Activated CD4-positive, alpha-beta T cell treated with anti-CD3 and anti-CD28 coated beads, Interleukin-2, amount 50 U/mL, for 48 hours (primary cell): ENCODE measurements around the gene BCL2L12.

ENCODE experiments used
- DNase-seq, 2 experiments: peaks; one replicate each; pipeline ENCODE4 v3.0.0-alpha.2; 2020

BCL2L12 gene

DNA sequence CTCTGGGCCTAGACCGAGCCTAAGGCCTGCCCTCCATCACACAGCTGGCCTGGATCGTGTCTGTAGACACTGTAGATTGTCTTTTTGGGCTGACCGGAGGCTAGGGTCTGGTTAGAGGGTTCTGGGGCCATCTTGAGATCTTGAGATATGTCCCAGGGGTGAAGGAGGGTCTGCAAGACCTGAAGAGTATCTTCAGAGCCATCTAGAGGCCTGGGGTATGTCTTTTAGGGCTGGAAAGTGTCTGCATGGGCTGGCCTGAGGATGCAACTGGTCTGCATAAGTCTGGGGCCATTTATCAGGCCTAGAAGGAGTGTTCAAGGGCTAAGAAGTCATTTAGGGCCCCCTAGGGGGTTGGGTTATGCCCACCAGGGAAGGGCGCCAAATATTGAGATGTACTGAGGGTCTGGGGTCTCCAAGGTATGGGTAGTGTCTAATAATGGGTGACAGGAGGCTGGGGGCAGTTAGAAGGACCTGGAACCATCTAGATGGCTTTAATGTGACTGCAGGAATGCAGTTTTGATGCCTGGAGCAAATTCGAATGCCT lies 23.2 kb upstream of the BCL2L12 start:
- DNase-seq, result no peak

DNA sequence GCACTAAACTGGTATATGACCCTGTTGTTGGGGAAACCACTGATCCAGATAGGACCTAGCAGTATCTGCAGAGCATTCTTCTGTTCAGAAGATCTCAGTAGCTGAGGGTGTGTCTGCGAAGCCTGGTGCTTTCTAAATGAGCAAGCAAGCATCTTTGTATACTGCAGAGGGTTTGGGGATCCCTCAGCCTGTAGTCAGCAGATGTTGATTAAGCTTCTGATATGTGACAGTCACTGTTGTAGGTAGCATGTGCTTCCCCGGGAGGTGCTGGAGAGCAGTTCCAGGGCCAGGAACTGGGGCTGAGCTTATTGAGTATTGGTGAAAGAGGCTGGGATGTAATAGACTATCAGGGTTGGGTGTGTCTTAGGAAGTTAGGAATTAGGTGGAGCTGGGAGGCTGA lies 22.3 kb upstream of the BCL2L12 start:
- peak; percentile 16 to 34 for DNase-seq

DNA sequence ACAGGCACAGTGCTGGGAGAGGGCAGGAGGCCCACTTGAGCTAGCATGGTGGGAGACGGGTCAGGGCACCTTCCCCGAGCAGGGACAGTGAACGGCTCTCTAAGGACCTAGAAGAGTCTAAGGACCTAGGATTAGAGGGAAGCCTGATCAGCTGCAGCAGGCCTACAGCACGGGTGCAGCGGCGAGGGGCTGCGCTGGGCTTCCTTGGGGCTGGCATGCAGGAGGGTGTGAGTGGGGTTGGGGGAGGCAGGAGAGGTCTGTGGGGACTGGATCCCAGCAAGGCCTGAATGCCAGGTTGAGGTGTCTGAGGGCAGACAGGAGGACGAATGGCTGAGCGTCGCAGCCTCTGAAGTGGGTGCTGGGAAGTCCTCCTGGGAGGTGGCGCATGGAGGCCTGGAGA lies 20.1 kb upstream of the BCL2L12 start:
- DNase-seq, result no peak

DNA sequence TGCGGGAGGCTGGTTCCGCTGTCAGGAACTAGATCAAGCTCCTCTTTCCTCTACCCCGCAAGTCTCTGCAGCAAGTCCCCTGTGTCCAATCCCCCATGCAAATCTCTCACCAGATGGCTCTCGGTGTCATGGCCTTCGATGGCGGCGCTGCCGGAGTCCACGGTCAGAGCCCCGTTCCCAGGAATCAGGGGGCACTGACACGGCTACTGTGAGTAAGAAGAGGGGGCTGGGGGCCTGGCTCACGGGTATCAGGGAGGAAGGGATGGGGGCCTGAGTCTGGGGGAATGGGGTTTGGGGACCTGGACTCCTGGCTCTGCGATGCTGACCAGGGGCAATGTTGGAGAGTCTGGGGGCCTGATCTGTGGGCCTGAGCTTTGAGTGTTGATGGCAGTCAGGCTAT lies 19.7 kb upstream of the BCL2L12 start:
- no peak for DNase-seq

DNA sequence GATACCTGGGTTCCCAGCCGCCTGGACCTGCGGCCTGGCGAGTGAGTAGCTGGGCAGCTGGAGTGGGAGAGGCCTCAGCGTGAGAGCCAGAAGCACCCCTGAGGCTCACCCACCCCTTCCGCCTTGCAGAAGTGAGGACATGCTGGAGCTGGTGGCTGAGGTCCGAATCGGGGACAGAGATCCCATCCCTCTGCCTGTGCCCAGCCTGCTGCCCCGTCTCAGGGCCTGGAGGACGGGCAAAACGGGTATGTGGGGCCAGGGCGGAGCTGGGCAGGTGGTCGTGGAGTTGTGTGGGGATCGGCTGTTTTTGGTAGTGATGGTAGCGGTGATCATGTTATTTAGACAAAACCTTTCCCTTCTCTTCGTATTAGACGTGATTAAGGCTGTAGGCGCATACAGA lies 19.1 kb upstream of the BCL2L12 start:
- DNase-seq, result no peak

DNA sequence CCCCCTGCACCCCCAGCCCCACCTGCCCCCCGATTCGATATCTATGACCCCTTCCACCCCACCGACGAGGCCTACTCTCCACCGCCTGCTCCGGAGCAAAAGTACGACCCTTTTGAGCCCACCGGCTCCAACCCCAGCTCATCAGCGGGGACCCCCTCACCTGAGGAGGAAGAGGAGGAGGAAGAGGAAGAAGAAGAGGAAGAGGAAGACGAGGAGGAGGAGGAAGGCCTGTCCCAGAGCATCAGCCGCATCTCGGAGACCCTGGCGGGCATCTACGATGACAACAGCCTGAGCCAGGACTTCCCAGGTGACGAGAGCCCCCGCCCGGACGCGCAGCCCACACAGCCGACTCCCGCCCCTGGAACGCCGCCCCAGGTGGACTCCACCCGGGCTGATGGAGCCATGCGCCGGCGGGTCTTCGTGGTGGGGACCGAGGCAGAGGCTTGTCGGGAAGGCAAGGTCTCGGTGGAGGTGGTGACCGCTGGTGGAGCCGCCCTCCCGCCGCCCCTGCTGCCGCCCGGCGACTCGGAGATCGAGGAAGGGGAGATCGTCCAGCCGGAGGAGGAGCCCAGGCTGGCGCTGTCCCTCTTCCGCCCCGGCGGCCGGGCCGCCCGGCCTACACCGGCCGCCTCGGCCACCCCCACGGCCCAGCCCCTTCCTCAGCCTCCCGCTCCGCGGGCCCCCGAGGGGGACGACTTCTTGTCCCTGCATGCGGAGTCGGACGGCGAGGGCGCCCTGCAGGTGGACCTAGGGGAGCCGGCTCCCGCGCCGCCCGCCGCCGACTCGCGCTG lies 14.5 kb upstream of the BCL2L12 start:
- no peak for DNase-seq

DNA sequence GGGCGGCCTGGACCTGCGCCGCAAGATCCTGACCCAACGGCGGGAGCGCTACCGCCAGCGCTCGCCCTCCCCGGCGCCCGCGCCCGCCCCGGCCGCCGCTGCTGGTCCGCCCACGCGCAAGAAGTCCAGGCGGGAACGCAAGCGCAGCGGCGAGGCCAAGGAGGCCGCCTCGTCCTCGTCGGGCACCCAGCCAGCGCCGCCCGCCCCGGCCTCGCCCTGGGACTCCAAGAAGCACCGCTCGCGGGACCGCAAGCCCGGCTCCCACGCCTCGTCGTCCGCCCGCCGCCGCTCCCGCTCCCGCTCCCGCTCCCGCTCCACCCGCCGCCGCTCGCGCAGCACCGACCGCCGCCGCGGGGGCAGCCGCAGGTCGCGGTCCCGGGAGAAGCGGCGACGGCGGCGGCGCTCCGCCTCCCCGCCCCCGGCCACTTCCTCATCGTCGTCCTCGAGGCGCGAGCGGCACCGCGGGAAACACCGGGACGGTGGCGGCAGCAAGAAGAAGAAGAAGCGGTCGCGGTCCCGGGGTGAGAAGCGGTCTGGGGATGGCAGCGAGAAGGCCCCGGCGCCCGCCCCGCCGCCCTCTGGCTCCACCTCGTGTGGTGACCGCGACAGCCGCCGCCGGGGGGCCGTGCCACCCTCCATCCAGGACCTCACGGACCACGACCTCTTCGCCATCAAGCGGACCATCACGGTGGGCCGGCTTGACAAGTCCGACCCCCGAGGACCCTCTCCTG lies 13.7 kb upstream of the BCL2L12 start:
- DNase-seq, result no peak

DNA sequence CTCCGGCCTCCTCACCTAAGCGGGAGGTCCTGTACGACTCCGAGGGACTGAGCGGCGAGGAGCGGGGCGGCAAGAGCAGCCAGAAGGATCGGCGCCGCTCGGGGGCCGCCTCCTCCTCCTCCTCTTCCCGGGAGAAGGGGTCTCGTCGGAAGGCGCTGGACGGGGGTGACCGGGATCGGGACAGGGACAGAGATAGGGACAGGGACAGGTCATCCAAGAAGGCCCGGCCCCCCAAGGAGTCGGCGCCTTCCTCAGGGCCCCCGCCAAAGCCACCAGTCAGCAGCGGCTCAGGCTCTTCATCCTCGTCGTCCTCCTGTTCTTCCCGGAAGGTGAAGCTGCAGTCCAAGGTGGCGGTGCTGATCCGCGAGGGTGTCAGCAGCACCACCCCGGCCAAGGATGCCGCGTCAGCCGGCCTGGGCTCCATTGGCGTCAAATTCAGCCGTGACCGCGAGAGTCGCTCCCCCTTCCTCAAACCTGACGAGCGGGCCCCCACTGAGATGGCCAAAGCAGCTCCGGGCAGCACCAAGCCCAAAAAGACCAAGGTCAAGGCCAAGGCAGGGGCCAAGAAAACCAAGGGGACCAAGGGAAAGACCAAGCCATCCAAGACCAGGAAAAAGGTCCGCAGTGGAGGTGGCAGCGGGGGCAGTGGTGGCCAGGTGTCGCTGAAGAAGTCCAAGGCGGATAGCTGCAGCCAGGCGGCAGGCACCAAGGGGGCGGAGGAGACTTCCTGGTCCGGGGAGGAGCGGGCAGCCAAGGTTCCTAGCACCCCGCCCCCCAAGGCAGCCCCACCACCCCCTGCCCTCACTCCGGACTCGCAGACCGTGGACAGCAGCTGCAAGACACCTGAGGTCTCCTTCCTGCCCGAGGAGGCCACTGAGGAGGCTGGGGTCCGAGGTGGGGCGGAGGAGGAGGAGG lies 12.9 kb upstream of the BCL2L12 start:
- no peak for DNase-seq

DNA sequence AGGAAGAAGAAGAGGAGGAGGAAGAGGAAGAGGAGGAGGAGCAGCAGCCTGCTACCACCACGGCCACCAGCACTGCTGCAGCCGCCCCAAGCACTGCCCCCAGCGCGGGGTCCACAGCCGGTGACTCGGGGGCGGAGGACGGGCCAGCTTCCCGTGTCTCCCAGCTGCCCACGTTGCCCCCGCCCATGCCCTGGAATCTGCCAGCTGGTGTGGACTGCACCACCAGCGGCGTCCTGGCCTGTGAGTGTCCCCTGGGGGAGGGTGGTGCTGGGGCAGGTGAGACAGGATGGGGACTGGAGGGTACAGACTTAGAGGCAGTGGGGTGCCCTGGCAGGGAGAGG lies 12.3 kb upstream of the BCL2L12 start:
- DNase-seq, result no peak

DNA sequence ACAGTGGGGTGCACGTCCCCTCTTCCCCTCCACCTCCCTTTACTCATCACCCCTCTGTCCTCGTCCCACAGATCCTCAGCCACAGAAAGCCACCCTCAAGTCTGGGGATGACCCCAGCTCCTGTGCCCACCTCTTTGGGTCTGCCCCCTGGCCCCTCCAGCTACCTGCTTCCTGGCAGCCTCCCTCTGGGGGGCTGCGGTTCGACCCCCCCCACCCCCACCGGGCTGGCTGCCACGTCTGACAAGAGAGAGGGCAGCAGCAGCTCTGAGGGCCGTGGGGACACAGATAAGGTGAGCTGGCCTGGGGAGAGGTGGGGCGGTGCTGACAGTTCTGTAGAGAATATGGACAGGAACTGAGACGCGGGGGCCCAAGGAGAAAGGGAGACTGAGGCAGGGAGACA lies 11.2 kb upstream of the BCL2L12 start:
- no peak for DNase-seq

DNA sequence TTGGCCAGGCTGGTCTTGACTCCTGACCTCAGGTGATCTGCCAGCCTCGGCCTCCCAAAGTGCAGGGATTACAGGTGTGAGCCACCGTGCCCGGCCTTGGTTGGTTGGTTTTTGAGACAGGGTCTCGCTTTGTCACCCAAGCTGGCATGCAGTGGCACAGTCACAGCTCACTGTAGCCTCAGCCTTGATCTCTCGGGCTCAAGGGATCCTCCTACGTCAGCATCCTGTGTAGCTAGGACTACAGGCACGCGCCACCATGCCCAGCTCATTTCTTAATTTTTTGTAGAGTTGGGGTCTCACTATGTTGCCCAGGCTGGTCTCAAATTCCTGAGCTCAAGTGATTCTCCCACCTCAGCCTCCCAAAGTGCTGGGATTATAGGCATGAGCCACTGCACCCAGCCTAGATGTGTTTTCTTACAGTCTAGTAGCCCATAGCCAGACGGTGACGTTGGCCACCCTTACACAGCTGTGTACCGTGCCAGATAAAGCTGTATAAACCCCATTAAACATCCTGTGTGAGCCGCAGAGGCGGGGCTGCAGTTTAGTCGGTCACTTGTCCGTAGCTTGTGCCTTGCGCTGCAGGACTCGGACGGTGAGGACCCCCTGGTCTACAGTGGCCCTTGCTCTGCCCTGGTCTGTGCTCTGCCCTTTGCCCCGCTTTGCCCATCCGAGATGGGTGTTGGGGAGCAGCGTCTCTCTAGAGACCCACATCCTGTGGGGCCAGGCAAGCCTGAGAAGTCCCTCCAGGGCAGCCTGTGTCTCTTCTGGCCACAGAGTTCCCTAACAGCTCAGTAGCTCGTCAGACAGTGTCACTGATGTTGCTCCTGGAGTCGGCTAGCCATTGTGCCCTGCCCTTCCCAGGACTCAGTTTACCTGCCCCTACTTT lies 9.9 kb upstream of the BCL2L12 start:
- no peak for DNase-seq

DNA sequence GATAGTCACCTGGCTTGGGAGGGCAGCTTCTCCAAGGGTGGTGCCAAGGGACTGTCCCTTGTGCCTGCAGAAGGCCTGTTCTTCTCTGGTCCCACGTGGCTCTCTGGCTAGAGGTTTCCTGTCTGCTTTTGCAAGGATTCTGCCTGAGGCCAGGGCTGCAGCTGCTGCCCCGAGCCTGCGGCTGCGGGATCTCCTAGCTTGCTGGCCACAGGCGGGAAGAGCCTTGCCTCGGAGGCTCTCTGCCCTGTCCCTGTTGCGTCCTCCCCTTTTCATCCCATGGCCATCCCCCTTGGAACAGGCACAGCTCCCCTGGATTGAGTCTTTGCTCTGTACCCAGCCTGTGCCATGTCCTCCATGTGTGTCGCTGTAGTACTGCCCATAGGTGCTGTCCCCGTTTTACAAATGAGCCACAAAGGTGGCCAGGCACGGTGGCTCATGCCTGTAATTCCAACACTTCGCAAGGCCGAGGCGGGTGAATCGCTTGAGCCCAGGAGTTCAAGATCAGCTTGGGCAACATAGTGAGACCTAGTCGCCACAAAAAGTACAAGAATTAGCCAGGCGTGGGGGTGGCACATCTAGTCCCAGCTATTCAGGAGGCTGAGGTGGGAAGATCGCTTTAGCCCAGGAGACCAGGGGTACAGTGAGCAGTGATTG lies 9.2 kb upstream of the BCL2L12 start:
- no peak for DNase-seq

DNA sequence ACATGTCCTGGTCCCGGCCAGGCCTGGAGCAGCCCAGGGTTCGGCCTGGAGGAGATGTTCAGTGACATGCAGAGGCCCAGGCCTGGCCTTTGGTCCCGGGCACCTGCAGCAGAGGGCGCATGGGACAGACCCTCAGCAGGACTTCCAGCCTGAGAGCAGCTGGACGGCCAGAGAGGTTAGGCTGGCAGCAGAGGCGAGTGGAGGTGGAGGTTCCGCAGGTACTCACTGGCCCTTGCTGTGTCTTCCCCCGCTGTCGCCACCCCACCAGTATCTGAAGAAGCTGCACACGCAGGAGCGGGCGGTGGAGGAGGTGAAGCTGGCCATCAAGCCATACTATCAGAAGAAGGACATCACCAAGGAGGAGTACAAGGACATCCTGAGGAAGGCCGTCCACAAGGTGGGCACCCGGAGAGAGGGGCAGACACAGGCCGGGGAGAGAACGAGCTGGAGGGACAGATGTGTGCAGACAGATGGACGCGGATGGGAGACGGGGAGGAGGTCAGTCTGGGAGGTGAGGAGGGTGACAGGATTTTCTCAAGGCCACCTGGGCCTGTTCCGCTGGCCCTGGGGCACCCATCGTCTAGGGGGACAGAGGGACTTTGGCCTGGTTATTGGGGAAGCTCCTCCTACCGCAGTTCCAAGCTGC lies 8.1 kb upstream of the BCL2L12 start:
- DNase-seq, result no peak

DNA sequence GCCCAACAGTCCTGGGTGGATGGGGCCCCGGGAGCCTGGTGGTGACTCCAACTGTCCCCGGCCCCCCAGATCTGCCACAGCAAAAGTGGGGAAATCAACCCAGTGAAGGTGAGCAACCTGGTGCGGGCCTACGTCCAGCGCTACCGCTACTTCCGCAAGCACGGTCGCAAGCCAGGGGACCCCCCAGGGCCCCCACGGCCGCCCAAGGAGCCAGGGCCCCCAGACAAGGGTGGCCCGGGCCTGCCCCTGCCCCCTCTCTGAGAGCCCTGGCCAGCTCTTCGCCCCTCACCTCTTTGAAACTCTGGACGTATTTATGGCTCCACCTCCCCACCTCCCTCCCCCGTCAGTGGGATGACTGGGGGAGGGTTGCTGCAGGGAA lies 7.6 kb upstream of the BCL2L12 start:
- DNase-seq, result no peak

DNA sequence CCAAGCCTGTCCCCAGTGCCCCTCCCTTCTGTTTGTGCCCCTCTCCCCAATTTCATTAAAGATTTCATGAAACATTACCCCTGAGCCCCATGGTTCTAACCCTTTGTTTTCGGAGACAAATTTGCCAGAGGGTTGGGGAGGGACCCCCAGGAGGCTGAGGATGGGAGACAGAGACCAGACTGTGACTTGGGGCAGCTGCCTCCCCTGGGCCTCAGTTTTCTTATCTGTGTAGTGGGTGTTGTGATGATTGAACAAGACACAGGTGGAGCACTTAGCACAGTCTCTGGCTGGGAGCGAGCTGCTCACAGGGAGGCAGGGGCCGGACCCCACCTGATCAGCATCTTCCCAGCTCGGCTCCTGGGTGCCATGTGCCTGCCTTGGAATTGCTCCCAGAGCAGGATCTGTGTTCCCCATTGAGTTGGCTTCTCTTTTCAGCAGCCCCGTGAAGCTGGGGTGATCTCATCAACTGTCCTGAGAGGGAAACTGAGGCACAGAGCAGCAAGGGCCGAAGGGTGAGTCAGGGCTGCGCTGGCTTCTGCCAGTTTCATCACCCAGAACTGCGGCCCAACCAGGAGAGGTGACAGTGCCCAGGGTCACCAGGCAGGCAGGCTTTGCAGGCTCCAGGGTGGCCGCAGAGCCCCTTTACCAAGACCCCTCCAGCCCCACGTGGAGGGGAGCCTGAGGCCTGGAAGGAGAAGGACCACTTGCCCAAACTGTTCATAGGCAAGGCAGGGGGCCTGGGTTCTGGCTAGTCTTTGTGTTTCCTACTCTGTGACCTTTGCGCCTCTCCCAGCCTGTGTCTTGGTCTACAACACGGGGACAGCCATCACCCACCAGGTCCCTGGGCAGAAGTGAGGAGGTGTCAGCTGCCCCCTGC lies 6.9 kb upstream of the BCL2L12 start:
- DNase-seq, result no peak

DNA sequence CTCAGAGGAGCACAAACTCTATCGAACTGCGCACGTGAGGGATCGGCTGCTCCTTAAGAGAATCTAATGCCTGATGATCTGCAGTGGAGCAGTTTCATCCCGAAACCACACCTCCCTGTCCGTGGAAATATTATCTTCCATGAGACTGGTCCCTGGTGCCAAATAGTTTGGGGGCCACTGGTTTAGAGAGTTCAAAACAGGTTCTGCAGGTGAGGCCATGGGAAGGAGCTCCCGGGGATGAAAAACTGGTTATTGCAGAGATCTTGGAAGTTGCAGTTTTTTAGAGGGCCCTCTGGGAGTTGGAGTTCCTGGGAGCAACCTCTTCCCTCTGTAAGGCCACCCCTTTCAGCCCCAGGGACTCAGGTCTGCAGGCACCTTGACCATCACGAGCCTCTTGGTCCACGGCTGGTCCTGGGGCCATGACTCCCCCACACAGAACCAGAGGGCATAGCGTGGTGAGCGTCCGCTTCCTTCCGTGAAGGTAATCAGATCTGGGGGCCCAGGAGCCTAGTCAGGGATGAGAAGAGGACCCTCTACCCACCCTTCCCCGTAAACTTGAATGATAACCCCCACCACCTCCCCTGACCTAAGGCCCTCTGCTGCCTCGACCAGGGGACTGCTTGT lies 5.3 kb upstream of the BCL2L12 start:
- no peak for DNase-seq

DNA sequence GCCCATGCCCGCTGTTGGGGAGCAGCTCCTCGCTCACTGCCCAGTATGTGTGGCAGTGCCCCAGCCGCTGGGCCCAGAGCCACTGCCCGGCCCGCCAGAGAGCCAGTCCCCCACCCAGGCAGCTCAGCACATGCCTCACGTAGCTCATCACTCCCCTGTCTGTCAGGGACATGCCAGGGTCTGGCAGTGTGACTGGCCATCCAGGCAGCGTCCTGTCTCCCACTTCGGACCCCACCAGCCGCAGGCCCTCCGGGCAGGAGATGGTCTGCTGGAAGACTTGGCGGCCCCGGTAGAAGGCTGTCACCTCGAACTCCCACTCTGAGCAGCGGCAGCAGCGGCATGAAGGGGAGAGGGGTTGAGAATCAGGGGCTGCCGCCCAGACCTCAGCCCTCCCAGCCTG lies 3.7 kb upstream of the BCL2L12 start:
- no peak for DNase-seq

DNA sequence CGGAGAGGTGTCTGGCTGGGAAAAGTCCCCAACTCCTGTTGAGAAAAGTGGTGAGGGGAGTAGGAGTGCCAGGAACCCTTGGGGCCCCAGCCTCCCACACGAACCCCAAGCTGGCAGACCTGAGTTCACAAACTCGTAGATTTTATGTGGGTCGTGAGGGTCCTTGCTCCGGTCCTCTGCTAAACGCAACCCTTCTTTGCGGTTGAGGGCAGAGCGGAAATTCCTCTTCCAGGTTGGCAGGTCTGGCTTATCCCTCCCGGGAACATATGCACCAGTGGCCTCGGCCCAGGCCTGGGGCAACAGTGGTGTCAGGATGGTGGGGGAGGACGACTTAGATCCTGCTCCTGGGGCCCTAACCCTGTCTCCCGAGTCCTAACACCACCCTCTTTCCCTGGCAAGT lies 2.5 kb upstream of the BCL2L12 start:
- DNase-seq, result no peak

DNA sequence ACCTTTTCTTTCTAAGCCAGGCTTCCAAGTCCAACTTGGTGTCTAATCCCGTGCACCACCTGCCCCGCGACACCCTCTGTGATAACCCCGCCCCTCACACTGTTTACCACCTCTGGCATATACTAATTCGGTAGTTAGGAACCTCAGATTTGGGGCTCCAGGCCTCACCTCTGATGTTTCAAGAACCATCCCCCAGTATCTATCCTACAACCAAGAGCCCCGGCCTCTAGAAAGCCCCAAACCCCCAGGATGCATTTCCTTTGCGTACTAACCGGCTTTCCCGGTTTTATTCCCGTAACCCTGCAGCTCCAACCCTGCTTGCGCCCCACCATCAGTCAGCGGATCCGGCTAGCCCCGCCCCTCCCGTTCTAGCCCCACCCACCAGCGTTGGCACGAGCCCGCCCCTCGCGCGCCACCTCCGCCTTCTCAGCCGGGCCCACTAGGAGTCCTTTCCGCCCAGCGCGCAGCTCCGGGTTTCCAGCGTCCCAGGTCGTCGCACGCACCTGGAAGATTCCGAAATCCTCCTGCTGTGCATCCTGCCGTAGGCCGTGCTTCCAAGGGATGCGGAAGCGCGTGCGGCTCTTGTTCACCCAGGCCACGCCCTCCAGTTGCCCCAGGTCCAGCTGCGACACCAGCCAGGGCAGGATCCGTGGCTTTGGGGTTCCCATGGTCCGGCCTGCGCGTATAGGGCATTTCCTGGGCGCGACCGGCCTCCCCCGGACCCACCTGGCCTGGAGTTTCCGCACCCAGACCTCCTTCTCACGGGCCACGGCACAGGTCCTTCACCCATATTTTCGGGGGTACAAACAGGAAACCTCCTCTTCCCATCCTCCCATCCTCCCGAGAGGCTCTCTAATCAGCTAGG lies 1.3 kb upstream of the BCL2L12 start:
- DNase-seq, result peak; percentile 95 to 97
